OCI-LY7 (cell line): ENCODE measurements around the gene DNAH11. TPM values are rescaled to one million over a fixed set of nuclear protein-coding genes. Genes with fewer than 3 reads are reported as not detected.

ENCODE experiments used
- BruUV-seq: library from RNA; stranded (reverse); fragments of 400-500 nt; replicated peaks from 2 replicates; lab custom pipeline; 2021; lab: Mats Ljungman, UMichigan
- CTCF ChIA-PET: fragments of 300-600 bp; sonication (Branson Sonifier 250); formaldehyde crosslinking; loops from one replicate; lab custom pipeline; 2022; ENCODE audit warnings: antibody characterized with exemption; ENCODE audit not compliant: unreplicated experiment; lab: Charles Lee
- POLR2A ChIA-PET: fragments of 300-600 bp; sonication (Branson Sonifier 250); formaldehyde crosslinking; loops from one replicate; lab custom pipeline; 2022; ENCODE audit warnings: antibody characterized with exemption; lab: Charles Lee
- DNase-seq: peaks from one replicate; pipeline ENCODE4 v3.0.0-alpha.2; 2015; ENCODE audit warnings: low spot score
- H2AFZ ChIP-seq: fragments of 200-600 bp; sonication (generic), shearing (Covaris generic); 2 replicates; pipeline ENCODE4 v1.6.1; 2014; ENCODE audit warnings: mild to moderate bottlenecking, antibody characterized with exemption, low read length, moderate library complexity
- H3K27ac ChIP-seq: fragments of 200-600 bp; sonication (generic); 2 replicates; pipeline ENCODE4 v1.5.1; 2014; ENCODE audit warnings: mixed run types, low read depth, mild to moderate bottlenecking, moderate library complexity, low read length, inconsistent platforms; ENCODE audit not compliant: poor library complexity, severe bottlenecking
- H3K36me3 ChIP-seq: fragments of 200-600 bp; sonication (generic); 2 replicates; pipeline ENCODE4 v1.6.1; 2014; ENCODE audit warnings: mild to moderate bottlenecking, antibody characterized with exemption, low read length, moderate library complexity, mixed read lengths; ENCODE audit not compliant: insufficient read depth
- H3K4me1 ChIP-seq: fragments of 200-600 bp; sonication (generic); 2 replicates; pipeline ENCODE4 v1.5.1; 2014; ENCODE audit warnings: mild to moderate bottlenecking, low read length; ENCODE audit not compliant: insufficient read depth, poor library complexity, severe bottlenecking
- H3K4me2 ChIP-seq: fragments of 200-600 bp; sonication (generic); 2 replicates; pipeline ENCODE4 v1.6.1; 2014; ENCODE audit warnings: mild to moderate bottlenecking, low read length
- H3K4me3 ChIP-seq: fragments of 200-600 bp; sonication (generic); 2 replicates; pipeline ENCODE4 v1.5.1; 2014; ENCODE audit warnings: mild to moderate bottlenecking, low read depth, low read length; ENCODE audit not compliant: poor library complexity, severe bottlenecking
- H3K79me2 ChIP-seq: fragments of 200-600 bp; sonication (generic); 2 replicates; pipeline ENCODE4 v1.6.1; 2016; ENCODE audit warnings: low read depth, mild to moderate bottlenecking, low read length, moderate library complexity, mixed read lengths; ENCODE audit not compliant: insufficient read depth
- H3K9me2 ChIP-seq: fragments of 200-600 bp; sonication (generic); 2 replicates; pipeline ENCODE4 v1.6.1; 2016; ENCODE audit warnings: mild to moderate bottlenecking, low read length, mixed read lengths; ENCODE audit not compliant: insufficient read depth
- H3K9me3 ChIP-seq: fragments of 200-600 bp; sonication (generic); 2 replicates; pipeline ENCODE4 v1.6.1; 2014; ENCODE audit warnings: mild to moderate bottlenecking, mixed run types, low read length, mixed read lengths
- H4K20me1 ChIP-seq: fragments of 200-600 bp; sonication (generic); 2 replicates; pipeline ENCODE4 v1.6.1; 2014; ENCODE audit warnings: mild to moderate bottlenecking, antibody characterized with exemption, low read length, moderate library complexity, mixed read lengths; ENCODE audit not compliant: insufficient read depth
- EZH2phosphoT487 ChIP-seq: fragments of 200-600 bp; sonication (generic); IDR thresholded peaks from 2 replicates; pipeline ENCODE4 v1.6.1; 2018; ENCODE audit warnings: low read depth, borderline replicate concordance, mild to moderate bottlenecking, mixed run types, antibody characterized with exemption, low read length, moderate library complexity, mixed read lengths
- intact Hi-C: fragments of 100-400 bp; cut with micrococcal nuclease; formaldehyde crosslinking; loops from one replicate; pipeline ENCODE4 v1.10.0; 2022; ENCODE audit not compliant: unreplicated experiment
- total RNA-seq, 2 experiments: library from RNA; depleted of rRNA in 1 of 2; stranded (reverse); fragments of >200 nt in 1 of 2; shearing (Covaris generic) in 1 of 2; gene quantifications; 2 replicates each; pipeline ENCODE4 v1.2.3, GENCODE V29; 2014 to 2022
- TF ChIP-seq, protein P1 (sequence below): fragments of 200-600 bp; sonication (generic); conservative IDR thresholded peaks from 2 replicates; pipeline ENCODE4 v1.5.1; 2014; ENCODE audit warnings: mild to moderate bottlenecking, antibody characterized with exemption, low read length, moderate library complexity, mixed read lengths

Gene DNAH11
- total RNA-seq, 2 experiments from 2014 or later = not detected

DNA sequence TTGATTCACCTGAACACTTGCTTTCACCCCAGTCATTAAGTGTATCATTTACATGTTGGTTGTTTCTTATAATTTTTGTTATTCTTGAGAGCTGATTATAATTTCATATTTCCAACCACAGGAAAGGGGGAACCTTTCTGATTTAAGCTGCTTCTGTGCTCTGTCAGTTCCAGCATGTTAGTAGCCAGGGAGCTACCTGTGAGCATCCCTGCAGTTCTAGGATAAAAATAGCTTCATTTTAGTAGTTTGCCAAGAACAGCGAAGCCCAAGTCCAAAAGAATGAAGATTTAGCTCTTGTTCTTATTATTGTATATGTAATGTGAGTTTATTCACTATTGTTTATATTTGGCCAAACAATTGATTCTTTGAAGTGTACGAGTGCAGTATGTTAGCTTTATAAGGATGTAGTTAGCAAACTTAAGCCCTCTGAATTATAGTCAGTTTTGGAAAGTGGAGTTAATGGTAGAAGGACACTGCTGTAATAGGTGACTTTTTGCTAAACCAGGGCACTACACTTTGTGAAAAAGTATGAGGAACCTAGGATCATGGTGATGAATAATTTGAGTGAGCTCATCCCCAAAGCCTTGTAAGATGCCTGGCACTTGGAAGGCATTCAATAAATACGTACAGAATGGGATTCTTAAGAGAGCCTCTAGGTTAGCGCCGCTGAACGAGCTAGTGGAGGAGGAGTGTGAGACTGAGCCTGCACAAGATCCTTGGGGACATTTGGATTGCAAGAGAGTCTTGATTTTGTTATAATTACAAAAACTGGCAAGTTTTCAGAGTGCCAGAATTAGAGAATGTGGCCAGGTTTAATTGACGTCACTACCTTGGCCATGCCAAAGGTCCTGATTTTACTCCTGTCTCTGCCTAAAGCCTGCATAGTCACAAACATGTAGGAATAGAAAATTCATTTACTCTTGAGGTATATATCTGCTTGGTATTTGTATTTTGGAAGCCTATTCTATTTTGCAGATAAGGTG is 29.8 kb downstream of the DNAH11 start:
- no TSS peak for BruUV-seq
- H3K4me2 ChIP-seq = no peak overlapping the region
- H3K9me2 ChIP-seq = no peaks in the 10 kb centered on the region
- H3K4me1 ChIP-seq = no peaks in the 10 kb centered on the region
- TF ChIP-seq EZH2phosphoT487 = no peak
- TF ChIP-seq, protein P1, sequence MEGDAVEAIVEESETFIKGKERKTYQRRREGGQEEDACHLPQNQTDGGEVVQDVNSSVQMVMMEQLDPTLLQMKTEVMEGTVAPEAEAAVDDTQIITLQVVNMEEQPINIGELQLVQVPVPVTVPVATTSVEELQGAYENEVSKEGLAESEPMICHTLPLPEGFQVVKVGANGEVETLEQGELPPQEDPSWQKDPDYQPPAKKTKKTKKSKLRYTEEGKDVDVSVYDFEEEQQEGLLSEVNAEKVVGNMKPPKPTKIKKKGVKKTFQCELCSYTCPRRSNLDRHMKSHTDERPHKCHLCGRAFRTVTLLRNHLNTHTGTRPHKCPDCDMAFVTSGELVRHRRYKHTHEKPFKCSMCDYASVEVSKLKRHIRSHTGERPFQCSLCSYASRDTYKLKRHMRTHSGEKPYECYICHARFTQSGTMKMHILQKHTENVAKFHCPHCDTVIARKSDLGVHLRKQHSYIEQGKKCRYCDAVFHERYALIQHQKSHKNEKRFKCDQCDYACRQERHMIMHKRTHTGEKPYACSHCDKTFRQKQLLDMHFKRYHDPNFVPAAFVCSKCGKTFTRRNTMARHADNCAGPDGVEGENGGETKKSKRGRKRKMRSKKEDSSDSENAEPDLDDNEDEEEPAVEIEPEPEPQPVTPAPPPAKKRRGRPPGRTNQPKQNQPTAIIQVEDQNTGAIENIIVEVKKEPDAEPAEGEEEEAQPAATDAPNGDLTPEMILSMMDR = no peak
- H3K79me2 ChIP-seq = no peaks in the 10 kb centered on the region
- H3K4me3 ChIP-seq = no peak overlapping the region
- no peak overlapping the region for H2AFZ ChIP-seq
- no peaks in the 10 kb centered on the region for H3K9me3 ChIP-seq
- no peak for DNase-seq
- intact Hi-C loops = no loop called here
- POLR2A ChIA-PET = interaction anchor here (0.6 to 1.9 kb wide), 5 partner anchors 9 to 599 kb away, joined by 3 to 10 read pairs (median 5); no protein-coding TSS in a partner anchor
- no peak overlapping the region for H3K27ac ChIP-seq
- no peaks in the 10 kb centered on the region for H4K20me1 ChIP-seq
- H3K36me3 ChIP-seq = no peaks in the 10 kb centered on the region
- CTCF ChIA-PET = no interaction called here

DNA sequence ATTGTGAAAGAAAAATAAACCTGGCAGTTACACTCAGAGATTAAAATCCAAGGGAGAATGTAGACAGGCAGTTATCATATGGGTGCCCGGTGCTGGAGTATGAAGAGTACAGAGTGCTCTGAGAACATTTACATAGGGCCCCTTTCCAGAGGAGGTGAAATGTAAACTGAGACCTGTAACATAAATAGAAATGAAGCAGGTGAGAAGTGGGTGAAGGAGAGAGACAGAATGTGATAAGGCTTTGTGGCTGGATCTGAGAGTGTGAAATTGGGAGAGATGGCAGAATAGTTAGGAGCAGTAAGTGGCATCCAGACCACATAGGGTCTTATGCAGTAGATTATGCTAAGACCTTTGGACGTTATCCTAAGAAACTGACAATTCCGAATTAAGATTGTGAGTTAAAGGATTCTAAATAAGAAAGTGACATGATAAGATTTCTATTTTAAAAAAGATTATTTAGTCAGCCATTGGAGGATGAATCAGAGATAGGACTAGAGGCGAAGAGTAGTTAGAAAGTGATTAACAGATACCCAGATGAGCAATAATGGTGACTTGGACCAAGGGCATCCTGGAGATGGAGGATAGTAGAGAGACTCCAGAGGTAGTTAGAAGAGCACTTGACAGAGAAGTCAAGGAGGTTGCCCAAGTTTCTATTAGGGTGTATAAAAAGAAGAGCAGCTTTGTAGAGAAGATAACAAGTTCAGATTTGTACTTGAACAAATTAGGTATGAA is 36.7 kb downstream of the DNAH11 start:
- Histone ChIP-seq H3K4me3 (no peak overlapping the region), H2AFZ (no peak overlapping the region), H4K20me1 (no peaks in the 10 kb centered on the region), H3K4me2 (no peak overlapping the region), H3K4me1 (no peaks in the 10 kb centered on the region), H3K9me2 (no peaks in the 10 kb centered on the region), H3K9me3 (no peaks in the 10 kb centered on the region), H3K79me2 (no peaks in the 10 kb centered on the region), H3K27ac (no peak overlapping the region), H3K36me3 (no peaks in the 10 kb centered on the region)
- no peak for TF ChIP-seq EZH2phosphoT487
- TF ChIP-seq, protein P1 = no peak
- ChIA-PET POLR2A (no interaction called here), CTCF (no interaction called here)
- intact Hi-C loops = no loop called here
- no TSS peak for BruUV-seq
- DNase-seq = no peak
